CD14-positive monocyte (primary cell): Measurements from ENCODE around the gene IMMP2L. TPM values are rescaled to one million over a fixed set of nuclear protein-coding genes. Genes with fewer than 3 reads are reported as not detected.

Source experiments
- DNase-seq, 3 donors: peaks; one replicate each; pipeline ENCODE4 v3.0.0-alpha.2; 2011 to 2022
- H2AFZ ChIP-seq: 2 replicates; pipeline ENCODE4 v1.6.0; 2012; ENCODE audit warnings: mild to moderate bottlenecking, low read depth, low read length, inconsistent platforms; ENCODE audit not compliant: insufficient read depth, poor library complexity, severe bottlenecking
- H3K27ac ChIP-seq, 2 donors: 1 replicate in 1 of 2; 2 replicates in 1 of 2; pipeline ENCODE4 v1.5.1; 2012 to 2013; ENCODE audit warnings: low read length in 2 of 2, control low read depth in 1 of 2, inconsistent platforms in 1 of 2, low read depth in 1 of 2, mild to moderate bottlenecking in 1 of 2
- H3K27me3 ChIP-seq, 2 donors: one replicate each; pipeline versions ENCODE4 v1.6.0 to v1.6.1; 2011 to 2013; ENCODE audit warnings: low read length in 2 of 2; ENCODE audit not compliant: control insufficient read depth in 2 of 2, insufficient read depth in 2 of 2
- H3K36me3 ChIP-seq, 2 donors: replicated peaks in 1 of 2; 1 replicate in 1 of 2; 2 replicates in 1 of 2; pipeline versions ENCODE4 v1.5.1 to v1.6.1; 2012 to 2013; ENCODE audit warnings: low read length in 2 of 2, control low read depth in 1 of 2, inconsistent platforms in 1 of 2, mild to moderate bottlenecking in 1 of 2; ENCODE audit not compliant: insufficient read depth in 2 of 2, control insufficient read depth in 1 of 2
- H3K4me1 ChIP-seq, 2 donors: 1 replicate in 1 of 2; 2 replicates in 1 of 2; pipeline versions ENCODE4 v1.5.1 to v1.6.1; 2012 to 2013; ENCODE audit warnings: low read length in 2 of 2, control low read depth in 1 of 2, inconsistent platforms in 1 of 2, mild to moderate bottlenecking in 1 of 2, moderate library complexity in 1 of 2; ENCODE audit not compliant: insufficient read depth in 2 of 2, control insufficient read depth in 1 of 2
- H3K4me2 ChIP-seq: replicated peaks from 2 replicates; pipeline ENCODE3; 2012; ENCODE audit warnings: low read length, moderate library complexity, mild to moderate bottlenecking; ENCODE audit not compliant: poor library complexity, severe bottlenecking; ENCODE audit errors: extremely low read depth
- H3K4me3 ChIP-seq, 3 experiments: fragments of 200-600 bp in 1 of 3; sonication (generic) in 1 of 3; replicated peaks in 1 of 3; 1 replicate in 2 of 3; 2 replicates in 1 of 3; pipeline ENCODE4 v1.5.1; 2011 to 2013; ENCODE audit warnings: low read length in 3 of 3, mild to moderate bottlenecking in 3 of 3, control low read depth in 2 of 3, low read depth in 2 of 3, inconsistent platforms in 1 of 3, moderate library complexity in 1 of 3
- H3K79me2 ChIP-seq: 2 replicates; pipeline ENCODE4 v1.6.0; 2012; ENCODE audit warnings: mild to moderate bottlenecking, control low read depth, inconsistent platforms, low read length, moderate library complexity; ENCODE audit not compliant: insufficient read depth
- H3K9ac ChIP-seq: 2 replicates; pipeline ENCODE4 v1.6.0; 2017; ENCODE audit warnings: low read length, mild to moderate bottlenecking; ENCODE audit not compliant: insufficient read depth, poor library complexity, severe bottlenecking
- H3K9me3 ChIP-seq, 2 donors: replicated peaks in 1 of 2; 1 replicate in 1 of 2; 2 replicates in 1 of 2; pipeline versions ENCODE4 v1.5.1 to v1.6.1; 2012 to 2013; ENCODE audit warnings: low read length in 2 of 2, control low read depth in 1 of 2; ENCODE audit not compliant: control insufficient read depth in 1 of 2, insufficient read depth in 1 of 2
- H4K20me1 ChIP-seq: 2 replicates; pipeline ENCODE4 v1.6.0; 2012; ENCODE audit warnings: mild to moderate bottlenecking, low read length, control low read depth, moderate library complexity; ENCODE audit not compliant: insufficient read depth
- H3K27ac Mint-ChIP-seq, 7 donors: one replicate each; pipeline ENCODE4 v1.8.0; 2020; ENCODE audit warnings: mild to moderate bottlenecking in 7 of 7, mixed read lengths in 7 of 7, moderate library complexity in 6 of 7, inconsistent platforms in 2 of 7
- H3K27me3 Mint-ChIP-seq, 3 donors: one replicate each; pipeline ENCODE4 v1.8.0; 2021 to 2022; ENCODE audit warnings: low read depth in 3 of 3, mild to moderate bottlenecking in 3 of 3, mixed read lengths in 3 of 3, moderate library complexity in 3 of 3, inconsistent platforms in 1 of 3
- H3K36me3 Mint-ChIP-seq, 2 donors: one replicate each; pipeline ENCODE4 v1.8.0; 2020; ENCODE audit warnings: mixed read lengths in 2 of 2, inconsistent platforms in 1 of 2, mild to moderate bottlenecking in 1 of 2
- H3K4me1 Mint-ChIP-seq: one replicate; pipeline ENCODE4 v1.8.0; 2020; ENCODE audit warnings: mild to moderate bottlenecking, mixed read lengths
- H3K4me3 Mint-ChIP-seq, 2 donors: one replicate each; pipeline ENCODE4 v1.8.0; 2020; ENCODE audit warnings: mild to moderate bottlenecking in 2 of 2, mixed read lengths in 2 of 2, moderate library complexity in 1 of 2
- H3K9me3 Mint-ChIP-seq, 7 donors: one replicate each; pipeline ENCODE4 v1.8.0; 2020 to 2022; ENCODE audit warnings: mixed read lengths in 7 of 7, mild to moderate bottlenecking in 6 of 7, moderate library complexity in 6 of 7, inconsistent platforms in 2 of 7
- WGBS: methylation state at CpG from one replicate; pipeline ENCODE4 v1.1.5; 2013; ENCODE audit warnings: missing lambda C conversion rate; ENCODE audit not compliant: insufficient coverage; 5-methylcytosine and 5-hydroxymethylcytosine counted together
- intact Hi-C, 2 donors: fragments of 100-400 bp; cut with micrococcal nuclease; formaldehyde crosslinking; loops; one replicate each; pipeline versions ENCODE4 v1.15.0 to v1.15.1; 2023
- polyA plus RNA-seq, 3 donors: library from polyadenylated mRNA; depleted of rRNA in 1 of 3; unstranded in 2 of 3; stranded (reverse) in 1 of 3; fragments of 300-500 nt in 2 of 3; fragments of >200 nt in 1 of 3; fragmentation: Illumina TruSeq in 2 of 3; gene quantifications; 1 replicate in 2 of 3; 2 replicates in 1 of 3; pipeline ENCODE4 v1.2.3, GENCODE V29; 2012 to 2021
- TF ChIP-seq, protein P1 (sequence below): fragments of 200-600 bp; IDR thresholded peaks from one replicate; pipeline ENCODE4 v1.8.0; 2022; ENCODE audit warnings: antibody characterized with exemption, mild to moderate bottlenecking

IMMP2L gene
- polyA plus RNA-seq, 3 donors, result 1.9 to 6.4 (median 6.2) TPM

DNA sequence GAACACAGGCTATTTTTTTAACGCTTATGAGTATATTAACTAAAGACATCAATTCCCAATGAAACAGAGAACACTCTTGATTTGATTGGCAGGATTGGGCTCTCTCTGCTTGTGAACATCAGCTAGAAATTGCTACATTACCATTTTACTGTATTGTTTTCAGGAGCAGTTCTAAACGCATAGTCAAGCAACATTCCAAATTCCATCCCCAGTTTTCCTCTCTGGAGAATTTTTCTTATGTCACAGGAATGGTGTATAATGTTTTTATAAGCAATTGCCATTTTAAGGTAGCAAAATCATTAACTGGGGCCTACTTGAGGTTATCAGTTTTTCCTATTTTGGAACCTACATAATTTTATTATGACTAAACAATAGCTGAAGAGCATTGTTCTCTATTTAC lies 748.3 kb downstream of the IMMP2L start:
- WGBS, result no CpG with 5 or more reads among the region's 2 CpGs
- no peaks in the 10 kb centered on the region for H3K4me1 Mint-ChIP-seq

DNA sequence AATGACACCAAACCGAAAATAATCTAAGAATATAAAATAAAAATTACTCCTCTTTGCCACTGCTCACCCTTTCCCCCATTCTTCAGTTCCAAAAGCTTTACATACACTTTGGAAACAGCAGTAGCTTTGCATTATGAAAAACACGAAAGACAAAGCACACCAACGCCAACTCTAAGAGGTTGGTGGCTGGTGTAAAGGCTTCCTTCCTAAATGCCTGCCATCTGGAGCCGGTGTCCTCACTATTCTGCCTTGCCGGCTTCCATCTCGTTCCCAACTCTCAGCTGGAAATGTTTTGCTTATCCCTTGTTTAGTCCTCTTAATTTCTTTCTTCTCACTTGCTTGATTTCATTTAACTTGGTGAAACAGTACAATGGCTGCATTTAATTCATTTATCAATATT lies 752.5 kb downstream of the IMMP2L start:
- H3K36me3 ChIP-seq, result no peaks in the 10 kb centered on the region
- no peak overlapping the region for H3K27ac ChIP-seq
- TF ChIP-seq, protein P1, sequence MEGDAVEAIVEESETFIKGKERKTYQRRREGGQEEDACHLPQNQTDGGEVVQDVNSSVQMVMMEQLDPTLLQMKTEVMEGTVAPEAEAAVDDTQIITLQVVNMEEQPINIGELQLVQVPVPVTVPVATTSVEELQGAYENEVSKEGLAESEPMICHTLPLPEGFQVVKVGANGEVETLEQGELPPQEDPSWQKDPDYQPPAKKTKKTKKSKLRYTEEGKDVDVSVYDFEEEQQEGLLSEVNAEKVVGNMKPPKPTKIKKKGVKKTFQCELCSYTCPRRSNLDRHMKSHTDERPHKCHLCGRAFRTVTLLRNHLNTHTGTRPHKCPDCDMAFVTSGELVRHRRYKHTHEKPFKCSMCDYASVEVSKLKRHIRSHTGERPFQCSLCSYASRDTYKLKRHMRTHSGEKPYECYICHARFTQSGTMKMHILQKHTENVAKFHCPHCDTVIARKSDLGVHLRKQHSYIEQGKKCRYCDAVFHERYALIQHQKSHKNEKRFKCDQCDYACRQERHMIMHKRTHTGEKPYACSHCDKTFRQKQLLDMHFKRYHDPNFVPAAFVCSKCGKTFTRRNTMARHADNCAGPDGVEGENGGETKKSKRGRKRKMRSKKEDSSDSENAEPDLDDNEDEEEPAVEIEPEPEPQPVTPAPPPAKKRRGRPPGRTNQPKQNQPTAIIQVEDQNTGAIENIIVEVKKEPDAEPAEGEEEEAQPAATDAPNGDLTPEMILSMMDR, result no peak
- intact Hi-C loops, result no loop called here
- 95% methylated on average over 4 of the region's 6 CpGs for WGBS
- no peak overlapping the region for H3K4me2 ChIP-seq
- H3K27me3 ChIP-seq, result no peaks in the 10 kb centered on the region
- H4K20me1 ChIP-seq, result no peaks in the 10 kb centered on the region
- DNase-seq, result no peak
- Mint-ChIP-seq H3K27ac (no peak overlapping the region), H3K4me1 (no peaks in the 10 kb centered on the region), H3K9me3 (peaks cover 0 to 3% (median 2%) of the 10 kb centered on the region in 7 donors), H3K27me3 (no peaks in the 10 kb centered on the region), H3K4me3 (no peak overlapping the region), H3K36me3 (no peaks in the 10 kb centered on the region)
- no peaks in the 10 kb centered on the region for H3K79me2 ChIP-seq
- no peaks in the 10 kb centered on the region for H3K9me3 ChIP-seq
- H3K4me3 ChIP-seq, result no peak overlapping the region
- H3K4me1 ChIP-seq, result no peaks in the 10 kb centered on the region
- H3K9ac ChIP-seq, result no peak overlapping the region
- H2AFZ ChIP-seq, result no peak overlapping the region

More for the DNA sequence above, 748.3 kb downstream of the IMMP2L start:
- H3K36me3 ChIP-seq, result no peaks in the 10 kb centered on the region
- Mint-ChIP-seq H3K27me3 (no peaks in the 10 kb centered on the region), H3K27ac (no peak overlapping the region), H3K9me3 (peaks cover 0 to 9% (median 5%) of the 10 kb centered on the region in 7 donors), H3K36me3 (no peaks in the 10 kb centered on the region), H3K4me3 (no peak overlapping the region)
- no peaks in the 10 kb centered on the region for H3K4me1 ChIP-seq
- H3K4me2 ChIP-seq, result no peak overlapping the region
- DNase-seq, result no peak
- H3K79me2 ChIP-seq, result no peaks in the 10 kb centered on the region
- no peaks in the 10 kb centered on the region for H3K9me3 ChIP-seq
- H3K9ac ChIP-seq, result no peak overlapping the region
- H3K4me3 ChIP-seq, result no peak overlapping the region
- no peaks in the 10 kb centered on the region for H3K27me3 ChIP-seq
- no peaks in the 10 kb centered on the region for H4K20me1 ChIP-seq
- intact Hi-C loops, result no loop called here
- H3K27ac ChIP-seq, result no peak overlapping the region
- TF ChIP-seq, protein P1, result no peak
- H2AFZ ChIP-seq, result no peak overlapping the region
